Left lung (tissue), 10 donors: Measurements from ENCODE around the gene ENDOU. TPM values are rescaled to one million over a fixed set of nuclear protein-coding genes. Genes with fewer than 3 reads are reported as not detected.
A peak's percentile ranks its signal among the peaks of the same experiment; 100 is the strongest.

Source experiments
- ATAC-seq: fragments of 200-7000 bp; cut with Tn5 transposase; one replicate; pipeline ENCODE4 v1.9.1; 2020; ENCODE audit warnings: moderate library complexity
- DNase-seq, 4 donors: peaks; one replicate each; pipeline ENCODE4 v3.0.0-alpha.2; 2013 to 2020
- H3K27ac ChIP-seq, 2 donors: fragments of 200-600 bp; sonication (generic) in 1 of 2; one replicate each; pipeline versions ENCODE4 v1.5.0 to v1.8.0; 2020 to 2021
- H3K27me3 ChIP-seq, 2 donors: fragments of 200-600 bp; sonication (generic) in 1 of 2; one replicate each; pipeline versions ENCODE4 v1.5.0 to v1.8.0; 2020 to 2021
- H3K36me3 ChIP-seq, 2 donors: fragments of 200-600 bp; sonication (generic) in 1 of 2; one replicate each; pipeline versions ENCODE4 v1.5.0 to v1.8.0; 2020 to 2021
- H3K4me1 ChIP-seq, 2 donors: fragments of 200-600 bp; one replicate each; pipeline ENCODE4 v1.8.0; 2021
- H3K4me3 ChIP-seq, 2 donors: fragments of 200-600 bp; sonication (generic) in 1 of 2; one replicate each; pipeline versions ENCODE4 v1.5.0 to v1.8.0; 2020 to 2021; ENCODE audit warnings: mild to moderate bottlenecking in 1 of 2
- H3K9me3 ChIP-seq, 2 donors: fragments of 200-600 bp; sonication (generic) in 1 of 2; one replicate each; pipeline versions ENCODE4 v1.5.0 to v1.8.0; 2020 to 2021
- intact Hi-C, 2 donors: fragments of 100-400 bp; cut with DNase I; formaldehyde crosslinking; loops; one replicate each; pipeline versions ENCODE4 v1.11.2 to v1.14.2; 2022
- polyA plus RNA-seq, 6 donors: library from polyadenylated mRNA; unstranded; fragments of 120-200 nt; gene quantifications; one replicate each; pipeline ENCODE4 v1.2.1, GENCODE V29; 2013; ENCODE audit not compliant: insufficient read length in 6 of 6
- total RNA-seq, 2 donors: library from RNA; stranded (reverse); fragmentation: NEBNext Ultra II Directional; extraction: Animal tissue kit (Norgen Biotek cat#: 25700); gene quantifications; one replicate each; pipeline ENCODE4 v1.2.1, GENCODE V29; 2021
- TF ChIP-seq, protein P1 (sequence below), 2 donors: fragments of 200-600 bp; sonication (generic) in 1 of 2; IDR thresholded peaks; one replicate each; pipeline versions ENCODE4 v1.5.0 to v1.8.0; 2021; ENCODE audit warnings: antibody characterized with exemption in 2 of 2
- donor health status: DM: no; HTN: yes; CAD: no.
- donor health status: DM: no; HTN: no; CAD: no.

Gene ENDOU
- total and polyA plus RNA-seq, 8 donors = 0.14 to 0.58 (median 0.30) TPM; not detected in 2

DNA sequence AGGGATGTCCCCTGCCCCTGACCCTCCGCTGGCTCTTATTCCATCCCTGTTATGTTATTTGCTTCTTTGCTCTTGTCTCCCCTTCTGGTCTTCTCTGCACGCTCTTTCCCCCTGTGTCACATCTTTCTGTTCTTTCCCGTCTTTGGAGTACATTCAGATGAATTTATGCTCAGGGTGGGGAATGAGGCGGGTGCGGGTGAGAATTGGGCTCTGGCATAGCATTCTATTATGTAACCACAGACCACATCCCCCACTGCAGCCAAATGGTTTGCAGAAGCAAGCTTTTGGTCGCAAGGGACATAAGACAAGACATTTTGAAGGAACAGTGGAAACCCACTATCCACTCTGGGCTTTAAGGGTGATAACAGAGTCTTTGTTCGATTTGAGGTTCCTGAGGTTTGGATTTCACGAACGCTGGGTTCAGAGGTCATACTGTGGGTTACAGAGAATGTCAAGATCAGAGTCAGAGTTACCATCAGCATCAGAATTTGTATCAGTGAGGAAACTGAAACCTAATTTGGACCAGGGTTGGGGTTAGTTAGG, 3.8 kb downstream of the ENDOU start:
- no peak overlapping the region for H3K27ac ChIP-seq
- no peaks in the 10 kb centered on the region for H3K36me3 ChIP-seq
- H3K4me1 ChIP-seq = peaks cover 9 to 18% of the 10 kb centered on the region in 2 donors
- H3K27me3 ChIP-seq = no peaks in the 10 kb centered on the region
- DNase-seq (no peak), ATAC-seq (no peak)
- TF ChIP-seq, protein P1, sequence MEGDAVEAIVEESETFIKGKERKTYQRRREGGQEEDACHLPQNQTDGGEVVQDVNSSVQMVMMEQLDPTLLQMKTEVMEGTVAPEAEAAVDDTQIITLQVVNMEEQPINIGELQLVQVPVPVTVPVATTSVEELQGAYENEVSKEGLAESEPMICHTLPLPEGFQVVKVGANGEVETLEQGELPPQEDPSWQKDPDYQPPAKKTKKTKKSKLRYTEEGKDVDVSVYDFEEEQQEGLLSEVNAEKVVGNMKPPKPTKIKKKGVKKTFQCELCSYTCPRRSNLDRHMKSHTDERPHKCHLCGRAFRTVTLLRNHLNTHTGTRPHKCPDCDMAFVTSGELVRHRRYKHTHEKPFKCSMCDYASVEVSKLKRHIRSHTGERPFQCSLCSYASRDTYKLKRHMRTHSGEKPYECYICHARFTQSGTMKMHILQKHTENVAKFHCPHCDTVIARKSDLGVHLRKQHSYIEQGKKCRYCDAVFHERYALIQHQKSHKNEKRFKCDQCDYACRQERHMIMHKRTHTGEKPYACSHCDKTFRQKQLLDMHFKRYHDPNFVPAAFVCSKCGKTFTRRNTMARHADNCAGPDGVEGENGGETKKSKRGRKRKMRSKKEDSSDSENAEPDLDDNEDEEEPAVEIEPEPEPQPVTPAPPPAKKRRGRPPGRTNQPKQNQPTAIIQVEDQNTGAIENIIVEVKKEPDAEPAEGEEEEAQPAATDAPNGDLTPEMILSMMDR (IDR thresholded peaks at IDR 0.05) = no peak
- intact Hi-C loops = no loop called here
- no peak overlapping the region for H3K4me3 ChIP-seq
- no peaks in the 10 kb centered on the region for H3K9me3 ChIP-seq

DNA sequence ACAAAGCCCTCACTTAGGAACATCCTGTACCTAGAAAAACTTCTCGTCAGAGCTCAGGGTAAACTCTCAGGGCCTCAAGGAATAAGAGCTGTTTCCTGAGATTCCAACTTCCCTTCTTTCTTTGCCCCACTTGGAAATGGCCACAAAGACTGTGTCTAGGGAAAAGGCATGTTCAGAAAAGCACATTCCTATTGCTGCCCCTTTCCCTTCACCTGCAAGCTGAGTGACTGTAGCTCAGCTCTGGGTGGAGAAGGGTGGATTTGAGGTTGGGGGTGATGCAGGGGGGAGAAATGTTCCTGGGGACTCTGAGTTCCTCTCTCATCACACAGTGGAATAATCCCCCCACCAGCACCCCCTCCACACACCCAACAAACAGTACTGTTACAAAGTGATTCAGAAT, 6.8 kb downstream of the ENDOU start:
- Histone ChIP-seq H3K27me3 (no peaks in the 10 kb centered on the region), H3K27ac (peak overlapping the region; percentile 79 to 81), H3K4me1 (peaks cover 19 to 36% of the 10 kb centered on the region in 2 donors), H3K9me3 (no peaks in the 10 kb centered on the region), H3K36me3 (no peaks in the 10 kb centered on the region), H3K4me3 (no peak overlapping the region)
- TF ChIP-seq, protein P1 (IDR thresholded peaks at IDR 0.05) = no peak
- ATAC-seq (no peak), DNase-seq (no peak)
- intact Hi-C loops = loop anchor here in 1 of 2 donors (5.0 kb wide), 1 partner anchor 59 kb away; no protein-coding TSS in a partner anchor

DNA sequence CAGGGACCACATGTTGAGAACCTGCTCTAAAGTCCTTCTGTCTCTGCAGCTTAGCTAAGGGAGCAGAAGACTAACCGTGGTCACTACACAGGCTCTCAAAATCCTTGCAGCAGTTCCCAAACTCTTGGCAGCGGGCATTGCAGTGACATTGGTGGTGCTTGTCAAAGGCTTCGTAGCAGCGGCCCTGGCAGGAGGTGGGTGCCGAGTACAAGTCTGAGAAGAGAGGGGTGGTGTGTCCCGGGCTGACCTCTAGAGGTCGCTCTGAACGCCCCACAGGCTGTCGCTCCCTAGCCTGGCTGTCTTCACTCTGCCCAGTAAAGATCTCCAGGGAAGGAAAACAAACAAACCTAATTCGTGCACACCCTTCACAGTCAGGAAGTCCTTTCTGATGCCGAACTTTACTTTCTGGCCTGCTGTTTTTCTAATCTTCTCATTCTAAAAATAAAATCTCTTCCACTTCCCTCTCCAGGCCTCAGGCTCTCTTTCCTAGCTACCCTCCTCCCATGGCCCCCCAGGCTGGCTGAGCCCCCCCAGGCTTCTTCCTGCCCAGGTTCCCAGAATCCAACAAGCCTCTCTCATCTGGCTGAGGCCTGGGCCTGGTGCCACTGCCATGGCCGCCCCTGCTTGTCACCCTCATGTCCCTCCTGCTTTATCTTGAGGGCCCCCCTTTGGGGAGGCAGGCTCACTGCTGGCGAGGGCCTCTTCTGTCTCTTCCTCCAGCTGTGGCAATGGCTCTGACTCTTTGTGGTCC, 7.7 kb downstream of the ENDOU start:
- Histone ChIP-seq H3K4me3 (no peak overlapping the region), H3K4me1 (peaks cover 19 to 36% of the 10 kb centered on the region in 2 donors), H3K27me3 (no peaks in the 10 kb centered on the region), H3K9me3 (no peaks in the 10 kb centered on the region), H3K27ac (peak overlapping the region; percentile 79 to 81), H3K36me3 (no peaks in the 10 kb centered on the region)
- intact Hi-C loops = loop anchor here in 1 of 2 donors (5.0 kb wide), 1 partner anchor 60 kb away; no protein-coding TSS in a partner anchor
- DNase-seq (peak; percentile 67 to 90 (median 76)), ATAC-seq (peak; percentile 95)
- TF ChIP-seq, protein P1 (IDR thresholded peaks at IDR 0.05) = peak; percentile 71 to 74

DNA sequence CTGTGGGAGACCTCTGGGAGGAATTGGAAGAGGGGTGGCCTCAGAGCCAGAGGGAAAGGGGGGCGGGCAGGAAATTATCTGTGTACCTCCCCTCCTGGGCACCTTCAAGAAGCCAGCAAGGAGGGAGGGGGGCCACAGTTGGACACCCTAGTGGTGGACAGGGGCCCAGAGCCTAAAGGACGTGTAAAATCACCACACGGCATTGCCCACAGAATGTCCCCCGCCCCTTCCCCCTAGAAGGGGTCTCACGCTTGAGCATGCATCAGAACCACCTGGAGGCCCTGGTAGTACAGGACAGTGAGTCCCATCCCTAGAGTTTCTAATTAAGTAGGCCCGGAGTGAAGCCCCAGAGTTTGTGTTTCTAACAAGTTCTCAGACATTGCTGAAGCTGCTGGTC, 8.2 kb downstream of the ENDOU start:
- TF ChIP-seq, protein P1 (IDR thresholded peaks at IDR 0.05) = no peak
- intact Hi-C loops = loop anchor here in 1 of 2 donors (5.0 kb wide), 1 partner anchor 60 kb away; no protein-coding TSS in a partner anchor
- H3K9me3 ChIP-seq = no peaks in the 10 kb centered on the region
- ATAC-seq (no peak), DNase-seq (no peak)
- H3K4me1 ChIP-seq = peaks cover 19 to 36% of the 10 kb centered on the region in 2 donors
- no peak overlapping the region for H3K4me3 ChIP-seq
- H3K27ac ChIP-seq = peak overlapping the region; percentile 79 to 81
- no peaks in the 10 kb centered on the region for H3K36me3 ChIP-seq
- H3K27me3 ChIP-seq = no peaks in the 10 kb centered on the region

DNA sequence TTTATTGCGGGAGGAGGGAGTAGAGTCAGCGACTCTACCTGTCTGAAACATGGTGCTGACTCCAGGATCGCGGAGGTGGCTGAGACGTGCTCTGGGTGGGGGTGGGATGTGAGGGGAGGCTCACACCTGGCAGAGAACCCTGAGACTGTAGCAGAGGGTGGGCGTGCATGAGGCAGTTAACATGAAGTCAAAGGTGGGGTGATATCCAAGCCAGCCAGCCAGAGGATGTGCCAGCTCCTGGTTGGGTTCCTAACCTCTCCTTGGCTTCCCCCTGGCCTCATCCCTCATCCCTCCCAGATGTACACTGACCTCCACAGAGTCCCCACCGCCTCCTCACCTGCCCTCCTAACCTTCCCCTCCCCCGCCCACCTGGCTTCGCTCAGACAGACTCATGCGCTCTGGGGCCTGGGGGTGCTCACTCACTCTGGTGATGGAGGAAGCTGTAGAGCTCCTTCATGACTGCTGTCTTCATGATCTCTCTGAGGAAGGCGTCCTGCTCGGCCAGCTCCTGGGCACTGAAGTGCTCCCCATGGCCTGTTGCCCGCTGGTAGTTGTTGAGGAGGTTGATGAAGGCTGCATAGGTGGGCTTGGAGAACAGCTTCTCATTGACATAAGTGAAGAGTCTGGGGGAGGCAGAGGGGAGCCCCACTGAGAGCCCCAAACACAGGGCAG, 9.3 kb downstream of the ENDOU start:
- DNase-seq = no peak
- TF ChIP-seq, protein P1 (IDR thresholded peaks at IDR 0.05) = no peak

More for the DNA sequence above, 9.3 kb downstream of the ENDOU start:
- H3K4me1 ChIP-seq = peaks cover 19 to 36% of the 10 kb centered on the region in 2 donors
- H3K27me3 ChIP-seq = no peaks in the 10 kb centered on the region
- no peak overlapping the region for H3K4me3 ChIP-seq
- no peaks in the 10 kb centered on the region for H3K36me3 ChIP-seq
- H3K27ac ChIP-seq = peak overlapping the region in 1 of 2 donors; percentile 79
- intact Hi-C loops = loop anchor here in 1 of 2 donors (2.0 to 5.0 kb wide), 2 partner anchors 61 to 123 kb away; no protein-coding TSS in a partner anchor
- H3K9me3 ChIP-seq = no peaks in the 10 kb centered on the region
- no peak for ATAC-seq
